Measurements from ENCODE around the gene TMBIM4. TPM values are rescaled to one million over a fixed set of nuclear protein-coding genes. Genes with fewer than 3 reads are reported as not detected.

The TMBIM4 gene
- total RNA-seq, 1 experiment from 2014 or later, result 51.1 TPM

GRCh38 chr12:66195242-66195641 is 25.4 kb upstream of the TMBIM4 start:
- ChIA-PET POLR2A (no interaction called here), RAD21 (ENCODE audit: low non-redundant PET in 1 of 2, low total read pairs in 2 of 2, uncharacterized antibody in 2 of 2, unreplicated experiment in 2 of 2) (no interaction called here), CTCF (no interaction called here)
- H3K4me2 ChIP-seq (ENCODE audit: low read length), result no peak overlapping the region
- H4K20me1 ChIP-seq (ENCODE audit: insufficient read depth), result no peaks in the 10 kb centered on the region
- TF ChIP-seq EZH2 (IDR thresholded peaks at IDR 0.05), result no peak
- no peak for TF ChIP-seq CBX3 (IDR thresholded peaks at IDR 0.05; ENCODE audit: low read depth)
- no peak for TF ChIP-seq RAD21 (IDR thresholded peaks at IDR 0.05; ENCODE audit: low read depth)
- no peak for TF ChIP-seq EGR1 (IDR thresholded peaks at IDR 0.05; ENCODE audit: low read depth)
- no peak for TF ChIP-seq CTCF (IDR thresholded peaks at IDR 0.05 in 2 of 3, conservative IDR thresholded peaks at IDR 0.05 in 1 of 3; ENCODE audit: borderline replicate concordance in 1 of 3, insufficient read depth in 1 of 3, low read depth in 2 of 3, low read length in 2 of 3)
- no peak for TF ChIP-seq SIN3A (IDR thresholded peaks at IDR 0.05; ENCODE audit: low read depth)
- TF ChIP-seq, protein P1, sequence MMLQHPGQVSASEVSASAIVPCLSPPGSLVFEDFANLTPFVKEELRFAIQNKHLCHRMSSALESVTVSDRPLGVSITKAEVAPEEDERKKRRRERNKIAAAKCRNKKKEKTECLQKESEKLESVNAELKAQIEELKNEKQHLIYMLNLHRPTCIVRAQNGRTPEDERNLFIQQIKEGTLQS (IDR thresholded peaks at IDR 0.05), result no peak
- TF ChIP-seq SP1 (IDR thresholded peaks at IDR 0.05; ENCODE audit: low read depth), result no peak
- TF ChIP-seq REST (IDR thresholded peaks at IDR 0.05; ENCODE audit: low read depth), result no peak
- no peak for TF ChIP-seq ZFX (IDR thresholded peaks at IDR 0.05)
- TF ChIP-seq JUND (IDR thresholded peaks at IDR 0.05), result no peak
- no peak for TF ChIP-seq ELF1 (IDR thresholded peaks at IDR 0.05; ENCODE audit: borderline replicate concordance, low read depth)
- TF ChIP-seq, protein P2, sequence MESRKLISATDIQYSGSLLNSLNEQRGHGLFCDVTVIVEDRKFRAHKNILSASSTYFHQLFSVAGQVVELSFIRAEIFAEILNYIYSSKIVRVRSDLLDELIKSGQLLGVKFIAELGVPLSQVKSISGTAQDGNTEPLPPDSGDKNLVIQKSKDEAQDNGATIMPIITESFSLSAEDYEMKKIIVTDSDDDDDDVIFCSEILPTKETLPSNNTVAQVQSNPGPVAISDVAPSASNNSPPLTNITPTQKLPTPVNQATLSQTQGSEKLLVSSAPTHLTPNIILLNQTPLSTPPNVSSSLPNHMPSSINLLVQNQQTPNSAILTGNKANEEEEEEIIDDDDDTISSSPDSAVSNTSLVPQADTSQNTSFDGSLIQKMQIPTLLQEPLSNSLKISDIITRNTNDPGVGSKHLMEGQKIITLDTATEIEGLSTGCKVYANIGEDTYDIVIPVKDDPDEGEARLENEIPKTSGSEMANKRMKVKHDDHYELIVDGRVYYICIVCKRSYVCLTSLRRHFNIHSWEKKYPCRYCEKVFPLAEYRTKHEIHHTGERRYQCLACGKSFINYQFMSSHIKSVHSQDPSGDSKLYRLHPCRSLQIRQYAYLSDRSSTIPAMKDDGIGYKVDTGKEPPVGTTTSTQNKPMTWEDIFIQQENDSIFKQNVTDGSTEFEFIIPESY (IDR thresholded peaks at IDR 0.05; ENCODE audit: extremely low read depth, insufficient replicate concordance, low read length), result no peak
- H3K27ac ChIP-seq (ENCODE audit: low read depth, low read length), result no peak overlapping the region
- no peak for DNase-seq (ENCODE audit: low read depth, low spot score)
- no TSS peak for BruUV-seq (replicated peaks)
- H3K9ac ChIP-seq (ENCODE audit: low read length), result no peak overlapping the region
- no peak overlapping the region for H3K4me3 ChIP-seq (replicated peaks in 1 of 2; ENCODE audit: low read depth in 1 of 2, low read length in 2 of 2)
- H3K79me2 ChIP-seq (ENCODE audit: insufficient read depth, low read length), result no peaks in the 10 kb centered on the region
- H3K27me3 ChIP-seq (ENCODE audit: insufficient read depth, low read length), result no peaks in the 10 kb centered on the region
- H3K9me2 ChIP-seq (ENCODE audit: insufficient read depth), result no peaks in the 10 kb centered on the region; the same call in 1 of the 2 replicates
- H2AFZ ChIP-seq (ENCODE audit: low read depth, low read length, poor library complexity, severe bottlenecking), result no peak overlapping the region
- no peaks in the 10 kb centered on the region for H3K36me3 ChIP-seq (ENCODE audit: control insufficient read depth in 1 of 2, insufficient read depth in 2 of 2, low read length in 2 of 2)
- H3K4me1 ChIP-seq (ENCODE audit: control insufficient read depth in 1 of 2, insufficient read depth in 2 of 2, low read length in 2 of 2), result no peaks in the 10 kb centered on the region
- ATAC-seq, result no peak
- peaks cover 4 to 6% of the 10 kb centered on the region in 2 experiments; a peak in 2 of 4 replicates for H3K9me3 ChIP-seq (ENCODE audit: control insufficient read depth in 1 of 2, insufficient read depth in 1 of 2, low read depth in 1 of 2, low read length in 2 of 2)
- intact Hi-C loops (cut with micrococcal nuclease), result no loop called here
